ENCODE data around the gene LXN.
"Not testable (repeated sequence)": the region's sequence is repeated elsewhere in the genome, so short reads cannot be mapped to it uniquely, and the experiment has no call there.

The LXN gene, protein sequence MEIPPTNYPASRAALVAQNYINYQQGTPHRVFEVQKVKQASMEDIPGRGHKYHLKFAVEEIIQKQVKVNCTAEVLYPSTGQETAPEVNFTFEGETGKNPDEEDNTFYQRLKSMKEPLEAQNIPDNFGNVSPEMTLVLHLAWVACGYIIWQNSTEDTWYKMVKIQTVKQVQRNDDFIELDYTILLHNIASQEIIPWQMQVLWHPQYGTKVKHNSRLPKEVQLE

DNA sequence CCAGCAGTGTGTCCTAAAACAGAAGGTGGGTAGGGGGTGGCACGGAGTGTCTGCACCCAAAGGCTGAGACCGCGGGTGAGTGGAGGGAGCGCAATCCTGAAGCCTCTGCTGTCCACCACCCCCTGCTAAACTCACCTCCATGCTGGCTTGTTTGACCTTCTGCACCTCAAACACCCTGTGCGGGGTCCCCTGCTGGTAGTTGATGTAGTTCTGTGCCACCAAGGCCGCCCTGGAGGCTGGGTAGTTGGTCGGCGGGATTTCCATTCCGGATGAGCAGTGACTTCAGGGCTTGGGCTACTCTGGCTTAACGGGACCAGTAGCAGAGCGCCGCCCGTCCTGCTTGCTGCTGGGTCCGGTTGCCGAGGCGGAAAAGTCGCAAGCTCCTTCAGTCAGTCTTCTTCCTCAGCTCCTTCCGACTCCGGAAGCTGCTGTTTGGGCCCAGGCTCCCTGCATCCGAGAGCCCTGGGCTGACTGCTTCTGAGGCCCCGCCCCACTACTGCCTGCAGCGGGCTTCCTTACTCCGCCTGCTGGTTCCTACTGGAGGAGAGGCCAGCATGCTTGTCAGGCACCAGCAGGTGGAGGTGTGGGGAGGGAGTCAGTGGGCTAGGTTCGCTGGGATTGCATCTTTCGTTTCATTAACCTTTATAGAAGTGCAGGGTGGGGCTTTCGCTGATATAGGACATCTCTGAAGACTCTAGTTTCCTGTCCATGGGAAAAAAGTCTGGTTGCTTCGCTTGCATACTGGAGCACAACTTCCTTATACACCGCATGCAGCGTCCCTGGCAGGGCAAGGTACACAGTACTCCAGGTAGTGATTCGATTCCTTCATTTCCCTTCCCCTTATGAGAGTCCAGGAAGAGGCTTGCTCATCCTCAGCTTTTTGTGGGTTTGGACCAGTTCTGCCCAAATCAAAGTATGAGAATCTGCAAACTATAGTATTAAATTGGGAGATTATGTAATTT lies at the start of gene LXN:
Gene LXN (minus strand): TSS at position 434 of the 962 bp plus-strand sequence. CDS start 170 bp downstream, at position 264.
- DNase-seq (ENCODE audit: low spot score), result peak; percentile 81

DNA sequence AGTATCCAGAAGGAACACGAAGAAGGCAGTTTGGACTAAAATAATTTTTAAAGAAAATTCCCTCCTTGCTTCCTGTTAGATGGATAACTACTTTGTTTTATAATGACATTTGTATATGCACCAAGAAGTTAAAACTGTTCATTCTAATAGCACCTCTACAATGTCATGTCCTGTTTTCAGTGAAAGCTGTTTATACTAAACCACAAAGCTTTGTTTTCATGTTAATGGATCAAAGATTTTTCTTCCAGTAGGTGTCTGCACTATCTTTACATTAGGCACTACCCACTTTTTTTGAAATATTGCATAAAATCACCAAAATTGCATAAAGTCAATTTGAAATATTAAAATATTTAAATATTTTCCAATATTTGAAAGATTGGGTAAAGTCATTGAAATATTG lies 49.7 kb upstream of the LXN start:
- no peak for DNase-seq (ENCODE audit: low spot score)

DNA sequence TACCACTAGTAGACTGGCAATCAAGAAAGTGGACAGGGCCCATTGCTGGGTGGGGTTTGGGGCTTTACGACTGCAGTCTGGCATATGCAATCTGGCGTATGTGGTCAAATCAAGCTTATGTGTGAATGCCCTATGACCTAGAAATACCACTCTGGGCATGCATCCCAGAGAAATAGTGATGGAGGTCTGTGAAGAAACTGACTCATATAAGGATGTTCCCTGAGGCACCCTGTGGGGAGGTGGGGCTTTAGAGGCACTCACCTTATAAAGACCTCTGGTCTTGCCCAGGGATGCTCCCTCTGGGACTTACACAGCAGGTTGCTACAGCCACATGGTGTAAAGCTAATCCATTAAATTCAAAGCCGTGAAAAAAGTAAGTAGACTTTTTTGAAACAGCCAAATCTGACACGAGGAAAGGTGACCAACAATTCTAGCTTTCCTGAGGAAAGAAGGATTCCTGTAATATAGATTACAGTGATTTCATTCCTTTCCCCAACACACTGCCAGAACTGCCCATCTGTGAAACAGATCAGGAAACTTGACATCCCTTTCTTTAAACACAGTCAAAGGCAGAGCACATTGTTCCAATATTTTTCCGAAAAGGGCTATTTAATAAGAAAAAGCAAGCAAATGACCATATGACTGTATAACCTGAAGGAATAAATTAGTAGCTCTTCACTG lies 46.2 kb upstream of the LXN start:
- DNase-seq (ENCODE audit: low spot score), result no peak

DNA sequence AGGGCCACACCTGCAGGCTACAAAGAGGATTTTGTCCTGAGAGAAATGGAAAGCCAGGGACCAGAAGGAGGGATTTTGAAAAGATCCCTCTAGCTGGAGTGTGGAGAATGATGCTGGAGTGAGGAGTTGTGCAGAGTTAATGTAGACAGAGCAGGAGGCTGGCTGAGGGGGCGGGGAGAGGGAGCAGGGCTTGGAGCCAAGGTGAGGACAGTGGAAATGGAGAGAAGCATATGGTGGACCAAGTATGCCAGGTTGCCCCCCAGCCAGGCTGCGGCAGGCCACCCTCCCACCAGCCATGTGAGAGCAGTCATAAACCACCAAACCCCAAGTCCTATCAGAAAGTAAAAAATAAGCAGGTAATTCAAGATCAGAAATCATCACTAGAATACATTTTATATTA lies 45.1 kb upstream of the LXN start:
- DNase-seq (ENCODE audit: low spot score), result no peak

DNA sequence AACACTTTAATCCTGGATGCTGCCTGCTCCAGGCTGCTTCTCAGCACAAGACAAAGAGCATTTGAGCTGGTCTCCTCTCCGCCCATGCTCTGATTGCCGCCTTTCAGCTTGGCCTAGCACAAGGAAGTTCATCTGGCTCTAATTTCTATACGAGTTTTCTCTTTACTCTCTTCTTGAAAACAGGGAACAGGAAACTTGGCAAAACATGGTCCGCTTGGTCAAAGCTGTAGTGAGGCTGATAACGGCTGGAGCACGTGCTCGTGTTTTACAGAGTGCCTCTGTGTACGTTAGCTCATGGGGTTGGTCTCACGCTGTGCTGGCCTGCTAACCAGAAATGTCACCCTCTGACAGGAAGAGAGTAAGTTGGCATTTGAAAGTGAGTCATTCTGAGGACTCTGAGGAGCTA lies 40.6 kb upstream of the LXN start:
- no peak for DNase-seq (ENCODE audit: low spot score)

DNA sequence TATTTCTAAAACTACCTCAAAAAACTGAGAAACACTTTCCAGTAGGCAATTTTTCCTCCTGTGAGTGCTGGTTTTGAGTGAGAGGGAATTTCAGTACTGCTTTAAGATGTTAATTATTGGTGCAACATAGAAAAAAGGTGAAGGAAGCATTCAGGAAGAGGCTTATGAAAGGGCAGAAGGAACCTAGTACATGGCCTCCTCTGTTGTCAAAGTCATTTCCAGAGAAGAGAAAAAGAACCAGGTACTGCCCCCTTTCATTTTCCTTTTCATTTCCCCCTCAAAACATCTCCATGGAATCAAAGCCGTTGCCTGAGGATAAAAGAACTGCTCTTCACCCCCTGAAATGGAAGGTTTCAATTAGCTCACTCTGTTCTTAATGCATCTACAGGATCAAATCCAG lies 40.0 kb upstream of the LXN start:
- no peak for DNase-seq (ENCODE audit: low spot score)

DNA sequence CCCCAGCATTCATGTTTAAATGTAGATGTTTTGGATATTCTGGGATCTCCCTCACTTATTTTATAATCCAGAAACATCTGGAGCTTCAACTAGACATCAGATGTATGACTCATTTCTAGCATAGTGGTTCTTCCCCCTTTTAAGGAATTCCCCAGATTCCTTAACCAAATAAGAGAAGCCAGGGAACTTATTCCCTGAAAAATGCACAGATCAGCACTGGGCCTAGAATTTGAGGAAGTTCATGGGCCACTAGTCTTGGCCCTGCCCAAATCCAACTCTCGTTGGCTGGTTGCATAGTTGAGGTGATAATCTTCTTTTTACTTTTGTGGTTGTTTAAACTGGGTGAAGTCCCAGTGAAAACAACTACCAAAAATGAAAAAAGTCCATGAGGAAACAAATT lies 39.4 kb upstream of the LXN start:
- DNase-seq (ENCODE audit: low spot score), result no peak

DNA sequence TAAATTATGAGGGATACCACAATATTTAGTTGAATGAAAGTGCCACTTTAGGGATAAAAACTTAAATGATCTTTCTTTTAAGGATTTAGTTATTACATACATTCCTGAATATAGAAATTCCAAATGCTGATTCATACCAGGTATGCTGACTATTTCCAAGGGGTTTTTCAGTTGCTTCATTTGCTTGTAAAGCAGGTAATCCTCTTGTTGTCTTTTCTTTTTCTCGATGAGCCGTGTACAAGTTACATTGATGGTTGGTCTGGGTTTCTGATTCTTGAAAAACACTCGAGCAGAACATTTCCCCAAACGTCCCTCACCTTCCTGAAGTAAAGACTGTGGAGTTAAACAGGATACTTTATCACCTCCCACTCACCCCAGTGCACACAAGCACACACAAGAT lies 38.2 kb upstream of the LXN start:
- no peak for DNase-seq (ENCODE audit: low spot score)

DNA sequence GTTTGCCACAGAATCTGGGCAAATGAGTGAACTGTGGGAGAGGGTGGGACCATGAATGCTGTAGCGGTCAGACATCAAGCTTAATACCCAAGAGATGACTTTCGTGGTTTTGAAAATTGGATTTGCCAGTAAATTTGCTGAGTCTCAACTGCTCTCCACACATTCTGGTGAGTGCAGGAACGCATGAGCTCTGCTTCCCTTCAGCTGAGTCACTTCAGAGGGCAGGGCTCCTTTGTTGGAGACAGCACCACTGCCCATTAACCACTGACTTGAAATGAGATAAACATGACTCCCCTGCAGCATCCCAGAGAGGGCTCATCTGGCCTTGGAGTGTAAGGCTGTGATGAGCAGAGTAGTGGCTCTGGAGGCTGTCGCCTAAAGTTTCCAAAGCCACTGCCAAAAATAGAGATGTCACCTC lies 37.2 kb upstream of the LXN start:
- no peak for DNase-seq (ENCODE audit: low spot score)

DNA sequence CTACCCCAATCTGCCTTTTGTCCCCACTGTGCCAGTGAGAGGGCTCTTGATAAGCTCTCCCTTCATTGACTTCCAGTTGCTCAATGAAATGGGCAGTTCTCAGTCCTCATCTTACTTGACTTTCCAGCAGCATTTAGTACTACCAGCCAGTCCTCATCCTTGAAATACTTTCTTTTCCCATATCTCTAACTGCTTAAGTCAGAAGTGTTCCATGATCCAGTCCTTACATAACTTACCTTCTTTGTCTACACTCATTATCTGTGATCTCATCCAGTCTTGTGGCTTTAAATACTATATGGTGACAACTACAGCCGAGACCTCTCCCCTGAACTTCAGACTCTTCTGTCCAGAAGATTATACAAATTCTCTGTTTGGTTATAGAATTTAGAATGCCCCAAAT lies 31.1 kb upstream of the LXN start:
- DNase-seq (ENCODE audit: low spot score), result no peak

DNA sequence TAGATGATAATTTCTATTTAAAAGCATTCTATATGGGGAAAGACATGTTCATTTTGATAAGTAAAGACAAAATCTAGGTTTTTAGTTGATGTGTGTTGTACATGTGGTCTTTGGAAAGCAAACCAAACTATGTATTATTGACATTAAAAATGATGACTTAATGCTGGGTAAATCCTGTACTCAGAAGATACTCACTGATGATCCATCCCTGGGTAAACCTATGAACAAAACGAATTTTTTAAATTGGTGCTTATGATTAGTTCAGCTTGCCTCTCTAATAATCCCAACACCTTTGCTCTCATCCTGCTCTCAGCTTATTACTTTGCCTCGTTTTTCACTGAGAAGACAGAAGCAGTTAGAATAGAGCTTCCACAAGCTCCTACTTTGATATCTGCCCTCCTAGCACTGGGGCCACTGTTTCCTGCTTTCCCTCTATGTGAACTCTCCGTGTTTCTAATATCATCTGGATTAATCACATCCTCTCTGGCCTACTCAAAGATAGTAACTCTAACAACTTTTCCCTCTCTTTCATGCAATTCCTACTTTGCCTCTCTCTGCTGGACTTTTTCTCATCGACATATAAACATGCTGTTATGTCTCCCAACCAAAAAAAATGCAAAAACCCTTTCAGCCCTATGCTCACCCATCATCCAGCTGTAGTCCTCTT lies 30.5 kb upstream of the LXN start:
- DNase-seq (ENCODE audit: low spot score), result no peak

DNA sequence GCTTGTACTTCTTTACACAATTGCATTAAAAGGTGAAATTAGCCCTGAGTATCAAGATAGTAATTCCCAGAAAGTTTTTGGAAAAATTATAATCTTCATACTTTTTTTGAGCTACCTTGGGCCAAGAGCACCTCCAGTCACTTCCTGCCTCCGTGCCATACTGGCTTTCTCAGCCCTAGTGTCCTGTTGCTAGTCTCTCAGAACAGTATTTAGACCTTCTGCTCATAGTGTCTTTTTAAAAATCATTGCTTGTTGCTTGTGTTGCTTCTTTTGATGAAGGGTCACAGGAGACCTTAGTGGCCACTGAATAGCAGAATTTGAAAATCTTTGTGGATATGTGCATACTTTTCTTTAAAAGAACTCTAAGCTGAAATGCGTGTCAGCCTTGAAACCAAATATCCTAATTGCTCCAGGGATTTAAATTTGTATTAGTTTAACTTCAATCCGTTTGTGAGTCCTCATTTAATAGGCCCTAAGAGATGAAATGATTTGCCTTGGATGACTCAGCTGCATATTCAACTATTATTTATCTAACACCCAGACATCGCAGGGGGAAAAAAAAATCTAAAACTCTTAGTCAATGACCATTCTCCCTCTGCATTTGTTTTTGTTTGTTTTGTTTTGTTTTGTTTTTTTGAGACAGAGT lies 29.1 kb upstream of the LXN start:
- DNase-seq (ENCODE audit: low spot score), result no peak

DNA sequence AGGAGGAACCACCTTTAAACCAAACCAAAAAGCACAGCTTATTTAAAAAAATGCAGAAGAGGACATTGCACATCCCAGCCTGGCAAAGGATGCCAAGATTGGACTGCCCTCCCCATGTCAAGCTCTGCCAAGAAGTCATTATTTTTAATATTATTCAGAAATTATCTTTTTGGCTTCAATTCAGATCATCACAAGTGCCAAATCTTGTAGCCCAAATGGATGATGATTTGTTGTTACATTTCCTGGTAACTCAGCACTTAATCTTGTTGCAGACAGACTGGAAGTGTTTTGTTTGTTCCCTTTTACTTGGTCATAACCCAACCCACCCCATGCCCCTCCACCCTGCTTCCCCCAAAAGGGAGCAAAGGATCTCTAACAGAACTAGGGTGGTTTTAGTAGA lies 28.1 kb upstream of the LXN start:
- DNase-seq (ENCODE audit: low spot score), result no peak

DNA sequence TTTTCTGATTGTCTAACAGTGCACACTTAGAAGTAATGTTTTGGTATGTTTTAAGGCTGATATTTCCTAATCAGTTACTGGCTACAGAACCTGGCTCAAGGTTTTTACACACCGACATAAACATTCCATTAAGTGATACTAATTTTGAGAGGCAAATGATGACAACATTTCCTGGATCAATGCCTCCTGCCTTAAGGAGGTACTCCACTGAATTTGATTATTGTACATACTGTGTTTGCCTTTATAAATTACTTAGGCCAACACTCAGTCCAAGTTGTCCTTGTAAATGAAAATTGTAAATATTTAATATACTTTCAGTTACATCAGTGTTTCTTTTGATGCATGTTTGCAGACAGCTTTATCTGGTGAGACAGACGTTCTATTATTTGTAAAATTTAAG lies 24.2 kb upstream of the LXN start:
- DNase-seq (ENCODE audit: low spot score), result no peak

DNA sequence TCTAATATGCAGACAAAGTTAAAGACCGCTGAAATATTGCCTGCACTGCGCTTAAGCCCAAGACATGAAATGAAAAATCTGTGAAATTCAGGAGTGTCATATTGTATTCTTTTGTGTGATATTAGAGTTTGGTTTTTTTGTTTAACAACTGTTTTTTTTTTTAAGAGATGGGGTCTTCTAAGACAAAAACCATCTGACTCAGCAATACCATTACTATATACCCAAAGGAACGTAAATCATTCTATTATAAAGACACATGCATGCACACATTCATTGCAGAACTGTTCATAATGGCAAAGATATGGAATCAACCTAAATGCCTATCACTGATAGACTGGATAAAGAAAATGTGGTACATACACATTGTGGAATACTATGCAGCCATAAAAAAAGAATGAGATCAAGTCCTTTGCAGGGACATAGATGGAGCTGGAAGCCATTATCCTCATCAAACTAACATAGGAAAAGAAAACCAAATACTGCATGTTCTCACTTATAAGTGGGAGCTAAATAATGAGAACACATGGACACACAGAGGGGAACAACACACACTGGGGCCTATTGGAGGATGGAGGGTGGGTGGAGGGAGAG lies 21.5 kb upstream of the LXN start:
- not testable (repeated sequence) for DNase-seq (ENCODE audit: low spot score)

DNA sequence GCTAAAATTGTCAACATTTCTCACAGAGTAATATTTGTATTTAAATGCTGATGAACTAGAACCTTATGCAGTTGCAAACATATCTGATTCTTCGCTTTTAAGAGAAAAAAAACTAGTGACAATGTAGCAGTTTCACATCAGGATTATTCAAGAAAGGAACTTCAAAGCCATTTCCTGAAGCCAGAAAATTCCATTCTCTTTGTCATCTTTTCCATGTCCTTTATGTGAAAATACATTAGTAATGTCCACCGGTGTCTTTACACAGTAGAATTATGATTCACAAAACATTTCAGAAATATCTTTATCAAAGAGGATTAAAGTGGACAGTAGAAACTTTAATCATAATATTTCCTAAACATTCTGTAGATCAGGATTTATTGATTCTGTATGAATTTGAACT lies 12.7 kb upstream of the LXN start:
- DNase-seq (ENCODE audit: low spot score), result no peak

DNA sequence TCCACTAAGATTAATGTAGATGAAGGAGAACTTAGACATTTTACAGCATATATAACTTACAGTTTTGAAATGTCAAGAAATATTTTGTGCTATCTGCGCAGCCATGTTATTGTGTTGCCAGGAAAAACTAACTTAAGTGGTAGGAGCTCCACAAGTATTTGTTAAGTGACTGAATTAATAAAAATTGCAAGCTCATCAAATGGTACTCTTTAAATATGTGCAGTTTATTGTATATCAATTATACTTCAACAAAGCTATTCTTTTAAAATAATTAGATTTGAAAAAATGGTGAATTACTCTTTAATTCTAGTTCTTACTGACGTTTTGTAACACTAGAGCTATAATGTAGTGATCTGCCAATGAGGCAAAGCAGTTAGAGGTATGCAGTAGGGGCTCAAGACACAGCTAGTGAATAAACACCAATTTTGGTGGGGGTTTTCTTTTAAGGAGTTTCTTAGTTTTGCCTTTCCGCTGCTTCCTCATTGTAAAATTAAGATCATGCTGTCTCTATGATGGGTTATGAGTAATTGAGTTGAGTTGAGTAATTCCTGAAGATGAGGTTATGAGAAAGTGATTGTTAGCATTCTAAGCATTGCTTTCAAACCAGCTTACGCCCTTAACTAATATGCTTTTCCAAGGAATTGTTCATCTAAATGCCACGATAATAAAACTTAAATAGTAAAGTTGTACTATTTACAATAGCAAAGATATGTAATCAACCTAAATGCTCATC lies 10.9 kb upstream of the LXN start:
- no peak for DNase-seq (ENCODE audit: low spot score)

DNA sequence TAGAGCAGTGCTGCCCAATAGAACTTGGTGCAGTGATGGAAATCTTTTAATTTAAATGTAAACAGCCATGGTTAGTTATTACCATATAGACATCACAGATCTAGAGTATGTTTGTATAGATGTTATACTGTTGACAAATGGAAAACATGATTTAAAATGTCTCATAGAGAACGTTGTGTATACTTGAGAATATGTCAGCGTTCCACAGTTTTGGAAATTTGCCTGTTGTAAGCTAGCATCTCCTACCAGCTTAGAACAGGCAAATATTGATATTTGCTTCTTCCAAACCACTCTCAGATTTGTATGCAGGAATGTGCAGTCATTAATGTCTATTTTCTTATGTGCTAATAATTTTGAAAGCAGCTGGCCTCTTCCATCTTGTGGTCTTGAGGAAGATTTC lies 8.4 kb upstream of the LXN start:
- DNase-seq (ENCODE audit: low spot score), result no peak

DNA sequence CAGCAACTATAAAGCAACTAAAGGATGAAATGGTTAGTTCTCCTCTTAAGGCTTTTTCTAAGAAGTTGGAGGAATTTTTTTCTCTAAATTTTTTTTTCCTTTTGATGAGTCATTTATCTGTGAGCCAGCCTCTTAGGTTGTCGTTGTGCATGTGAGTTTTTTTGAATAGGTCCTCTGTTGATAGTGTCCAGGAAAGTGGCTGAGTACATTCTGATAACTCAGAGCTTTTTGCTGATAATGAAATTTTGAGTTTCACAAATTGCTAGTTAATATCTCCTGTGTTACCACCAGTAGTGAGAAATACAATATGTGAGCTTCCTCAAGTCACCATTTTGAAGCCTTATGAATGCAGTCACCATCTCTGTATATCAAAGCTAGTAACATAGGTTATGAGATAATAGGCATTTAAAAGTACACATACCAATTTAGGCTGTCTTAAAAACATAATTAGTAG lies 7.1 kb upstream of the LXN start:
- DNase-seq (ENCODE audit: low spot score), result peak; percentile 50

DNA sequence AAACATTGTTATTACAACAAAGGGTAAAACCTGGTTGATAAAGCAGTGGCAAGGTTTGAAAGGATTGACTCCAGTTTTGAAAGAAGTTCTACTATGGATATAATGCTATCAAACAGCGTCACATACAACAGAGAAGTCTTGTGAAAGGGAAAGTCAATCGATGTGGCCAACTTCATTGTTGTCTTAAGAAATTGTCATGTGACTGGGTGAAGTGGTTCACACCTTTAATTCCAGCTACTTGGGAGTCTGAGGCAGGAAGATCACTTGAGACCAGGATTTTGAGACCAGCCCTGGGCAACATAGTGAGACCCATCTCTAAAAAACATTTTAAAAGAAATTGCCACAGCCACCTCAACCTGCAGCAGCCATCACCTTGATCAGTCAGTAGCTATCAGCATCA lies 6.2 kb upstream of the LXN start:
- no peak for DNase-seq (ENCODE audit: low spot score)

DNA sequence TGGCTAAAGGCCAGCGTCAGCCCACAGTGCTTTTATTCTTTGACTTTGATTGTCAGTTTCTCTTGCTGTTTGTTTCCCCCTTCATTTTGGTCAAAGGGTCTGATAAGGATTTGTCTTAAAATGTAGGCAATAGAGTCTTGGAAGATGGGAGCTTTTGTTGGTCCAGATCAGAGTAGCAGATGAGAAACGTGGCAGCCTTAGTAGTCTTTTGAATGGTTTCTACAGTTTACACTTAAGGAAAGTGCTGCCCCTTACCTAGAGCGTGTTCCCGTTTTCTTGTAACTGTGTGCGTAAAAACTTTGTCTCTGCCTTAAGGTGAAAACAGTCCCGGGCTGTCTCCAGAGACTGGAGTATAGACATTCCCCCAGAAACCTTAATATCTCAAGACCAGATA lies 630 bp downstream of the LXN start:
- DNase-seq (ENCODE audit: low spot score), result no peak
